Muscle of arm (tissue), 12 donors: Measurements from ENCODE around the gene NELFB. TPM values are rescaled to one million over a fixed set of nuclear protein-coding genes. Genes with fewer than 3 reads are reported as not detected.
A peak's percentile ranks its signal among the peaks of the same experiment; 100 is the strongest.

Source experiments
- DNase-seq: peaks from one replicate; pipeline ENCODE4 v3.0.0-alpha.2; 2013
- polyA plus RNA-seq, 12 donors: library from polyadenylated mRNA; unstranded; fragments of 120-200 nt; gene quantifications; one replicate each; pipeline ENCODE4 v1.2.1, GENCODE V29; 2013; ENCODE audit not compliant: insufficient read length in 12 of 12

Gene NELFB
- polyA plus RNA-seq, 12 donors, result 31.1 to 52.0 (median 39.2) TPM; not detected in 1

GRCh38 chr9:137300567-137301080, 45.5 kb downstream of the NELFB start:
- DNase-seq, result no peak

- no peak for DNase-seq
These were observed 46.2 kb downstream of the NELFB start for GRCh38 chr9:137301081-137301947.

- peak; percentile 71 for DNase-seq
These were observed 47.0 kb downstream of the NELFB start, which contains the start of gene NRARP for GRCh38 chr9:137302118-137302448. Gene NRARP (minus strand): TSS chr9:137302271. CDS start chr9:137301928, 343 bp downstream.

- no peak for DNase-seq
These were observed 47.5 kb downstream of the NELFB start for GRCh38 chr9:137302449-137303150.

GRCh38 chr9:137303151-137303892, 48.2 kb downstream of the NELFB start:
- no peak for DNase-seq

- no peak for DNase-seq
These were observed 48.8 kb downstream of the NELFB start for GRCh38 chr9:137303893-137304382.

GRCh38 chr9:137304383-137305059, 49.4 kb downstream of the NELFB start:
- no peak for DNase-seq

GRCh38 chr9:137305060-137305797, 50.1 kb downstream of the NELFB start:
- DNase-seq, result no peak

- DNase-seq, result no peak
These were observed 50.6 kb downstream of the NELFB start for GRCh38 chr9:137305798-137306065.

GRCh38 chr9:137306066-137306849, 51.1 kb downstream of the NELFB start:
- no peak for DNase-seq

- no peak for DNase-seq
These were observed 51.7 kb downstream of the NELFB start for GRCh38 chr9:137306850-137307254.

GRCh38 chr9:137307255-137308056, 52.3 kb downstream of the NELFB start:
- DNase-seq, result no peak

- DNase-seq, result no peak
These were observed 53.0 kb downstream of the NELFB start for GRCh38 chr9:137308057-137308619.

- DNase-seq, result no peak
These were observed 54.5 kb downstream of the NELFB start for GRCh38 chr9:137309368-137310188.

GRCh38 chr9:137310189-137311052, 55.3 kb downstream of the NELFB start:
- no peak for DNase-seq

GRCh38 chr9:137311171-137311985, 56.3 kb downstream of the NELFB start:
- no peak for DNase-seq
